CD4-positive, alpha-beta T cell treated with Interleukin-17A for 4 hours (primary cell): ENCODE measurements around the gene IL11.
"Not testable (repeated sequence)": the region's sequence is repeated elsewhere in the genome, so short reads cannot be mapped to it uniquely, and the experiment has no call there.

ENCODE experiments used
- DNase-seq: peaks from one replicate; pipeline ENCODE4 v3.0.0-alpha.2; 2020; ENCODE audit warnings: mixed read lengths

Gene IL11

DNA sequence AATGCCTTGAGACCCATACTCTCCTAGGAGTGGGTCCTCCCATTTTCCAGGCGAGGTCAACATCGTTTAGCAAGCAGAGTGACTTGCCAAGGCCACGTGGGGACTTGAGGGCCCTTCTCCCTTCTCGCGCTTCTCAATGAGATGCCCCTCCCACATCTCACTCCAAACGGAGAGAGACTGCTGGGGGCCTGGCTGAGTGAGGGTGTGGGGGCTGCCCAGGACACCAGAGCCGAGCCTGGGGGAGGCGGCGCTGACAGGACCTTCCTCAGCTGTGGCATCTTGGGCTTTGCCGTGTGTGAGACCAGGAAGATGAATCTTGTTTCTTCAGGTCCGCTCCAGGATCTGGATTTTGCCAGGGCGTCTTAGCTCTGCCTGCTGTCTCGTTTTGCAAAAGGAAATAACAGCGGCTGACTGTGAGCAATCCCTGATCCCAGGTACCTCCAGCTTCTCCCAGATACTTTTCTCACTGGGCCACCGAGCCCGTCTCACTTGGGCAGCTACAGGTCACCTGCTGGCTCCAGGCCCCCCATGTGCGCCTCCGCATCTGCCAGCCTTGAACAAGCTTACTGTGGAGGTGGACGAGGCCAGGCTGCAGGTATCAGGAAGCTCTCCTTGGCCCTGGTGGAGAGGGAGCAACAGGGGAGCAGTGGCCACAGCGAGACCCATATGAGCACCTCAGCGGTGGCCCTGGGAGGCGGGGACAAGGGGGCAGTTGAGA is 21.8 kb downstream of the IL11 start:
- no peak for DNase-seq

DNA sequence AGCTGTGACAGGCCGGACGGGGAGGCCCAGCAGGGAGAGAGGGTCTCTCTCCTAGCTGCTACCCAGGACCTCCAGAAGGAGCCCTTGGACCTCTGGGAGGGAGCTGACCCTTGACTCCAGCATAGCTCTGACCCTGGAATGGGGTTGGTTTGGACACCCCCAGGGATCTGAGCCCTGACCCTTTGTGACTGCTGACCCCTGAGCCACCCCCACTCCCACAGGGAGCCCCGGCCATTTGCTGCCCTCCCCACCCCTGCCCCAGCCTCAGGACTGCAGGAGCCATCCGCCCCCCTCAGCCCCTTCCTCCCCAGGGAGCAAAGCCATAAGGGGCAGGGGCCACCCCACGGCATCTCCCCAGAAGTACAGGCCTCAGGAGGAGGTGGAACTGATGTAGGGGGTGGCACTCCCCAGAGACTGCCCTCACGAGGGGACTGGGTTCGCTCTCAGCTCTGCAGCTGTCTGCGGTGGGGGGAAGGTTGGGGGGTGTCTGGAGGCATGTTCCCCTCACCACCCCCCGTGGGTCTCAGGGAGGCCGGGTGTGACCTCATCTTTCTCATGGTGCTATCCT is 22.7 kb downstream of the IL11 start:
- no peak for DNase-seq

DNA sequence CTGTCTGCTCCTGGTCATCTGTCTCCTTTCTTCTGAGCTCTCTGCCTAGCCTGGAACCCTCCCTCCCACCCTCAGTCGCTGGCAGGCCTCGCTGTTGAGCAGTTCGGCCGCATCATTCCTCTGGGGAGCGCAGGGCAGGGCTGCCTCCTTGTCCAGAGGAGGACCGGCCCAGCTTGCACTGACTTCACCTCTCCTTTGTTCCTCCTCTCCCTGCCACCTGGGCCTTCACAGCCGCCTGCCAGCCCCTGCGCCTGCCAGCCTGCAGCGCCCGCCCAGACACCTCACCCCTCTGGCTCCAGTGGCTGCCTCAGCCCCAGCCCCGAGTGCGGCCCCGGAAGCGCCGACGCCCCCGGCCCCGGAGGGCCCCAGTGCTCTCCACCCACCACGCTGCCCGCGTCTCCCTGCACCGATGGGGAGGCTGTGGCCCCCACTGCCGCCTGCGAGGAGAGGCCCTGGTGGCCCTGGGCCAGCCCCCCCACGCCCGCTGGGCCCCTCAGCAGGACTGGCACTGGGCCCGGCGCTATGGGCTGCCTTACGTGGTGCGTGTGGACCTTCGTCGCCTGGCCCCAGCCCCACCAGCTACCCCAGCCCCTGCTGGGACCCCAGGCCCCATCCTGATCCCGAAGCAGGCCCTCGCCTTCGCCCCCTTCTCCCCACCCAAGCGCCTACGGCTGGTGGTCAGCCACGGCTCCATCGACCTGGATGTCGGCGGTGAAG is 23.4 kb downstream of the IL11 start:
- DNase-seq, result no peak

DNA sequence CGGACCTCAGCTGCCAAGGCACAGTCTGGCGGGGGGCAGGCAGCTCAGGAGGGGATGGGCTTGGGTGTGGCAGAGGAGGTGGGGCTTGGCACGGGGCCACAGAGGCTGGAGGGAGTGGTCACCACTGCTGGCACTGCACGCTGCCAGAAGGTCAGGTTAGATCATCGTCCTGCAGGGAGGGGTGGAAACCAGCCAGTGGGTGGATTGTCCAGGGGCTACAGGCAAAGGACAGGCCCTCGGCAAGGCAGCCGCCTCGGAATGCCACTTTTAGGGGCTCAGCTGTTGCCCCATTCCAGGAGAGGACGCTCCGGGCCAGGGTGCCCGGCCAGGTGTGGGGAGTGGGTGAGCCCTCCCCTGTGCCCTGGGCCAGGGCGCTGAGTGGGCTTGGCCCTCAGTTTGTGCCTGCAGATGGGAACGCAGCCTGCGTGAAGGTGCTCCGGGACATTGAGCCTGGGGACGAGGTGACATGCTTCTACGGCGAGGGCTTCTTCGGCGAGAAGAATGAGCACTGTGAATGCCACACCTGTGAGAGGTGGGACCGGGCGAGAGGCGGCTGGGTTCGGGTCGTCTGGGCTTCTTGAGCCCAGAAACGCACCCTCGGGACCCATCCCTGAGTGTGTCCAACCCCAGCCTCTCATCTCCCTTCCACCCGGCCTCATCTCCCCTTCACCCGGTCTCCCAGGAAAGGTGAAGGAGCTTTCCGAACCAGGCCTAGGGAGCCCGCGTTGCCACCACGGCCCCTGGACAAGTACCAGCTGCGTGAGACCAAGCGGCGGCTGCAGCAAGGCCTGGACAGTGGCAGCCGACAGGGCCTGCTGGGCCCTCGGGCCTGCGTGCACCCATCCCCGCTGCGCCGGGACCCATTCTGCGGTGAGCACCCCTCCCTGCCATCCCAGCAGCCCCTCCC is 24.2 kb downstream of the IL11 start:
- no peak for DNase-seq

DNA sequence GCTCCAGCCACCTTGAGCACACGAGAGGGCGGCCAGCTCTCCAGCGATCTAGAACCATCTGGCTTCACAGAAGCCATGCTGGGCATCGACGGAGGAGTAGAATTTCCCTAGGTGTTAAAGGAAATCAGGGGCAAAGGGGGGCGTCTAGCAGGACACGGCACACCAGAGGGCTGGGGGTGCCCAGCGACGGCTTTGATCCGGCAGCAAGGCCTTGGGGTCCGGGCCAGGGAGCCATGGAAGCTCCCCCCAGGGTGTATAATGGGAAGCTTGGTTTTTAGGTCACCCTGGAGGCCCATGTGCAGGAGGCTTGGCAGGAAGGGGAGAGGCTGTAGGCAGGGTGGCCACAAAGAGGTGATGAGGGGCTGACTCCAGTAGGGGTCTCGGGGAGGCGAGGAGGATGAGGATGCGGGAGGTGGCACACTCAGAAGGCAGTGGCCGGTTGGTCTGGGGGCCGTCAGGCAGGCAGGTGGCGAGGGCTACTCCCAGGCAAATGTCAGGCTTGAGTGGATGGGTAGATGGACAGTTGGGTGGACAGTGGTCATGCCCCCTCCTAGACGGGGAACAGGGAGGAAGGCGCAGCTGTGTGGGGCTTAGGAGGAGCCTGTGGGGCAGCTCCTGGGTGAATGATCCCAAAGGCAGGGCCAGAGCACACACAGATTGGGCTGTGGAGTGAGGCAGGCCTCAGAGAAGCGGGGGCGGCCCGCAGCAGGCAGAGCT is 25.0 kb downstream of the IL11 start:
- no peak for DNase-seq

DNA sequence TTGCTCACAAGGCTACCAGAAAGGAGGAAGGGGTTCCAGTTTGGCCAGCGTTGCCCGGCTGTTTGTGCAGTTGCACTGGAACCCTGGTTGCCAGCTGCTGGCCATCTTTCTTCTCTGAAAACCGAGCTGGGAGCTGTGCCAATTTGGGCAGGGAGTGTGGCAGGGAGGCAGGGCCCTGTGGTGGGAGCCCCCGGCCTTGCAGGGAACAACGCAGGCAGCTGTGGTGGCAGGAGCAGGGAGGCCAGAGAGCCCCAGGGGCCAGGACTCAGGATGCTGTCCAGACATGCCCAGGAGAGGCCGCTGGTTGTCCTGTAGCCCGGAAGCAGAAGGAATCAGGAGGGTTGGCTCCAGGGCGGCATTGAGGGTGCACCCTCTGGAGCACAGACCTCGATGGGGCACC is 25.8 kb downstream of the IL11 start:
- no peak for DNase-seq

DNA sequence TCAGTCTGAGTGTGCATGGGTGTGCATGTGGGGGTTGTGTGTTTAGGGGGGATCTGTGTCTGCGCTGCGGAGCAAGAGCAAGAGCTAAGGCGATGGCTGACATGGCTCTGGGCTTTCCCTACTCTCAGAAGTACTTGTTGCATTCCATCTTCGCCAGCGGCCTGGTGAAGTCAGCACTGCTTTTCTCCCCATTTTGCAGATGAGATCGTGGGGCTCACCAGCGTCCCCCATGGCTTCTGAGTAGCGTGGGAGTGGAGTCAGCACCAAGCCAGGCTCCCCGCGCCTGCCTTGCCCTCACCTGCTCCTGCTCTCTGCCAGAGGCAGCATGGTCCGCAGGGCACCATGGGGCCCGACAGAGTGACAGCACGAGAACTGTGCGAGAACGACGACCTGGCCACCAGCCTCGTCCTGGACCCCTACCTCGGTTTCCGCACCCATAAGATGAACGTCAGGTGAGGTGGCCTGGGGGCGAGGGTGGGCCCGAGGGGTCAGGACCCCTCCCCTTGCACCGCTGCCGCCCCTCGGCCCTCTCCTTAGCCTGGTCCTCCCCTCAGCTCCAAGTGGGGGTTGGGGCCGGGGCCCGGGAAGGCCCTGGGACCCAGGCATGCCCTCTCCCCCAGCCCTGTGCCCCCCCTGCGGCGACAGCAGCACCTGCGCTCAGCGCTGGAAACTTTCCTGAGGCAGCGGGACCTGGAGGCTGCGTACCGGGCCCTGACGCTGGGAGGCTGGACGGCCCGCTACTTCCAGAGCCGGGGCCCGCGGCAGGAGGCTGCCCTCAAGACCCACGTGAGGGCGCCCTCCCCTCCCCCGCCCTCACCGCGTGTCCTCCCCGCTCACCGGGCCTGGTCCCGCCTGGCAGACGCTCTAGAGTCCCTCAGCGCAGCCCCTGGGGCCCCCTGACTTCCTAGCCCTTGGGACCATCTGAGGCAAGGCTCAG is 28.4 kb downstream of the IL11 start:
- DNase-seq, result no peak

DNA sequence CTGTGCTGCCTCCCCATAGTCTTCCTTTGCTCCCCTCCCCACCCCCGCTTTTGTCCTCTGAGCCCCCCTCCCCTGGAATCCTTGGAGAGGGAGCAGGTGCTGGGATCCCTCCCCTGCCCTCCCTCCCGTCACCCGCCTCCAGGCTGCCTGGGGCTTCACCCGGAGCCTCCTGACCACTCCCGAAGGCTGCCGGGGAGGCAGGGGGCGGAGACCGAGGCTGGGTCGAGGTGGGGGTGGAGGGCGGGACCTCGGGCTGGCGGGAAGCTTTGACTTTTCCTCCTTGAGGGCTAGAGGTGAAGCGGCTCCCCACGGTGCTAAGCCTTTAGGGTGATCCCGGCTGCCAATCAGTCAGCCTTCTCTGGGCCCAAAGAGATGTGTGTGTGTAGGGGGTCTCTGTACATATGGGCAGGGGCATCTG is 29.1 kb downstream of the IL11 start:
- peak; percentile 69 for DNase-seq

DNA sequence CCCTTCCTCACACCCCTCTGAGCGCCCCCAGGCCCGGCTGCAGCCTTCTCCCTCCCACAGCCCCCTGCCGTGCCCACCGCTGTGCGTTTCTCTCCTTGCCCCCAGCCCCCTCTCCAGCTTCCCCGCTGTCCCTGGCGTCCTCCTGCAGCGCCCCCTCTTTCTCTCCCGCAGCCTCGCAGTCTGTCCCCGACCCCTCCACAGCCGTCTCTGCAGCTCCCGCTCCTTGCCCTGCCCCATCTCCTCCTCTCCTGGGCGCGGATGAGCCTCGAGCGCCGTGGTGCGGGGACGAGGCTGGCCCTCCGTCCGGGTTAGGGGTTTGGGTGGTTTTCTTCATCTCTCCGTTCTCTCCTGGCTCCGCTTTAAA is 29.5 kb downstream of the IL11 start:
- peak; percentile 32 for DNase-seq

DNA sequence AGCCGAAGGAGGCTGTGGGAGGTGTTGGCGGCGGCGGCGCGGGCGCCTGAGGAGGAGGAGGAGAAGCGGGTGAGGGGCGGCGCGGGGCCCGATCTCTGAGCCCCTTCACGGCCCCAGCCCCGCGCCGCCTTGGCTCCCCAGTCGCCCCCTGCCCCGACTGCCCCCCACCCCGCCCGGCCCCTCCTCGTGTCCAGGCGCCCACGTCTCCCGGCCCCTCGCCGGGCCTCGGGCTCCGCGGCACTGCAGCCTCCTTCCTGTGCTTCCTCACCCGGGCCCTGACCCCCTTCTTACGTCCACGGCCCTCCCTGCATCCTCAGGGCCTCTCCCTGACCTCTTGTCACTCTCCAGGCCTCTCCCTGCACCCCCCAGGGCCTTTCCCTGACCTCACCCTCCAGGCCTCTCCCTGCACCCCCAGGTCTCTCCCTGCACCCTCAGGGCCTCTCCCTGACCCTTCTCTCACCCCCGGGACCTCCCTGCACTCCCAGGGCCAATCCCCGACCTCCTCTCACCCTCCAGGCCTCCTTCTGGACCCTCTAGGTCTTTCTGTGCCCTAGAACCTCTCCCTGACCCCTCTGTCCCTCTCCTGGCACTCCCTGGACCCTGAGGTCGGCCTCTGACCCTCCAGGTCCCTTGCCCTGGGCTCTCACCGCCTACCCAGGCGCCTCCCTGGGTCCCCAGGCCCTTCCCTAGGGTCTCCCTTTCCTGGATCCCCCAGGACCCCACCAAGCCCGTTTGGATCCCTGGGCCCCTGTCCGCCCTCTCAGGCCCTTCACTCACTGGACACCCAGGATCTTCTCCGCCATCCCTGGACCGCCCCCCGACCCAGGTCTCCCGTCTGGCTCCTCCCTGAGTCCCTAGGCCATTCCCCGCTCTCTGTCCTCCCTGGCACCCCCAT is 30.1 kb downstream of the IL11 start:
- no peak for DNase-seq

DNA sequence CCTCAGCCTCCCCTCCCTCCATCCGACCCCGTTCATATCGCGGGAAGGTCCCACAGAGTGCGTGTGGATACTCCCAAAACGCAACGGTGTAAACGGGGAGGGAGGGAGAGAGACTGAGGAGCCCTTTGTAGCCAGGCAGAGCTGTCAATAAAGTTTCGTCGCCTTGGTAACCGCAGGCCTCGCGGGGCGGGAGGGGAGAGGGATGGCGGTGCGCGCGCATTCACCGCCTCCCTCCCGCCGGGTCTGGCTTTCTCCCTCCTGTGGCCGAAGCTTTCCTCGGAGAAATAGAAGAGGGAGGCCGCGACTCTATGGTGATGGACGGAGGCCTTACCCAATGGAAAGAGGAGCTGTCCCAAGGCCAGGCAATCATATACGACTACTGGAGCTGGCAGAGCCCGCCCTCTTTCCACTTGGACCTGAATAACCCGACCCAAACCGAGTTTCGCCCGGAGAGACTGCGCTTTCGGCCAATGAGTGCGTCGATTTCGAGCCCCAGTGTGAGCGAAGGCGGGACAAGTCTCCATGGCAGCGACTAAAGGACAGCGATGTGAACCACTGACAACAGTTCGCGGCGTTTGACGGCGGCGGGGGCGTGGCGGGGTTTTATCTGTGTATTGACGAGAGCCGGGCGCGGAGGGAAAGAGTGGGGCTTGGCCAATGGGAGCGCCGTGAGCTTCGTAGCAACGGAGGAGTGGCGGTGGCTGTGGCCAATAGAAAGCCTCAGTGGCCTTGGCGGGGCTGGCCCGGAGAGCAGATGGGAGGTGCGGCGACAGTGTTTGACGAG is 31.0 kb downstream of the IL11 start, which contains the start of gene KMT5C:
Gene KMT5C, plus strand, starts transcription at position 772 of the 784 bp plus-strand sequence. CDS start 2,061 bp downstream, outside the sequence.
- DNase-seq, result peak; percentile 100

DNA sequence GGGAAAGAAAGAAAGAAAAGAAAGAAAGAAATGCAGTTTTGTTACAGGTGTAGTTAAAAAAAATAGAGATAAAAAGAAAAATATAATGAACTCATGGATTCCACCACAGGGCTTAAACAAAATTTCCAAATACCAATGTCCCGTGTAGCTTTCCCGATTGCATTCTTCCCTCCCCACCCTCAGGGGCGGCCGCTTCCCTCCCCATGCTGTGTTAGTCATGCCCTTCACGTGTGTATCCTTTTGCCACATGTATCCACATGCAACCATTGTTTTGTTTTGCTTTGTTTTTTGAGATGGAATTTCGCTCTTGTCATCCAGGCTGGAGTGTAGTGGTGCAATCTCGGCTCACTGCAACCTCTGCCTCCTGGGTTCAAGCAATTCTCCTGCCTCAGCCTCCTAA is 34.2 kb downstream of the IL11 start:
- no peak for DNase-seq

DNA sequence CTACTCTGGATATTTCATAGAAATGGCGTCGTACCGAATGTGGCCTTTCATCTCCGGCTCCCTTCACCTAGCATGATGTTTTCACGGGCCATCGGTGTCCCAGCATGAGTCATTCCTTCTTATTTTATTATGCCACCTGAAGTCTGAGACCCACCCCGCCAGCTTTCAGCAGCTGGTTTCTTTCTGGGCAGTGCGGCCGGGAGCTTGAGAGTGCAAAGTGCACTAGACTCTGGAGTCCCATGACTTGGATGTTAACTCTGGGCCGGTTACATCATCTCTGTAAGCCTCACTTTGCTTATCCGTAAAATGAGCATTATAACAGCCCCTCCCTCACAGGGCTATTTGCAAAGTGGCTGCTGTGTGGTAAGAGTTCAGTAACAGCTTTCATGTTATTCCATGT is 36.4 kb downstream of the IL11 start:
- no peak for DNase-seq

DNA sequence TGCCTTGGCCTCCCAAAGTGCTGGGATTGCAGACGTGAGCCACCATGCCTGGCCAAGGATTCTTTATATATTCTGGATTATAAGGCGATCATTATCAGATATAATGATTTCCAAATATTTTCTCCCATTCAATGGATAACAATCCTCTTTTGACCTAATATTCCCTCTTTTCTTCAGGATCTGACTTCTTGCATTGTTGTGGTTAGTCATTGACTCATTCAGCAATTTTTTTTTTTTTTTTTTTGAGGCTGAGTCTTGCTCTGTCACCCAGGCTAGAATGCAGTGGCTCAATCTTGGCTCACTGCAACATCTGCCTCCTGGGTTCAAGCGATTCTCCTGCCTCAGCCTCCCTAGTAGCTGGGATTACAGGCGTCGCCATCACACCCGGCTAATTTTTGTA is 40.5 kb downstream of the IL11 start:
- not testable (repeated sequence) for DNase-seq

DNA sequence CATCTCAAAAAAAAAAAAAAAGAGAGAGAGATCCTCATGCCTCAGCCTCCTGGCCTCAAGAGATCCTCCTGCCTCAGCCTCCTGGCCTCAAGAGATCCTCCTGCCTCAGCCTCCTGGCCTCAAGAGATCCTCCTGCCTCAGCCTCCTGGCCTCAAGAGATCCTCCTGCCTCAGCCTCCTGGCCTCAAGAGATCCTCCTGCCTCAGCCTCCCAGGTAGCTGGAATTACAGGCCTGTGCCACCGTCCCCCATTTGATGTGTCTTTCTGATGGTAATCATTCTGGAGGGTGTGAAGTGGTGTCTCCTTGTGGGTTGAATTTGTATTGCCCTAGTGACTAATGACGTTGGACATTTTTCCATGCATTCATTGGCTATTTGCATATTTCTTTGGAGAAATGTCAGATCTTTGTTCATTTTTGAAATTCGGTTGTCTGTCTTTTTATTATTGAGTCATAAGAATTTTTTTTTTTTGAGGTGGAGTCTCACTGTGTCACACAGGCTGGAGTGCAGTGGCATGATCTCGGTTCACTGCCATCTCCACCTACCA is 41.4 kb downstream of the IL11 start:
- DNase-seq, result not testable (repeated sequence)

DNA sequence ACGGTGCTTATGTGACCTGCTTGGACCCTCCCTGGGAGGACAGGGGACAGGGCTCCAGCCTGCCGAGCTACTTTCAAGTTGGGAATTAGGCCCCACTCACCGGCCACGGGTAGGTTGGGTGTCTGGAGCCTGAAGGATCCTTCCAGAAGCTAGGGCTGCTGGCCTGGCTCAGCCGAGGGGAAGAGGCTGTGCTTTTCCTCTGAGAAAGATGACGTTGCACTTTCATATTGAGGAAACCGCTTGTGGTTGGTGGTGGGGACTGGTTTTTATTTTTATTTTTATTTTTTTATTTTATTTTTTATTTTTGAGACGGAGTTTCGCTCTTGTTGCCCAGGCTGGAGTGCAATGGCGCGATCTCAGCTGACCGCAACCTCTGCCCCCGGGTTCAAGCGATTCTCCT is 45.1 kb downstream of the IL11 start, which contains the start of gene TMEM150B:
Gene TMEM150B, minus strand, starts transcription at position 170 of the 400 bp plus-strand sequence. CDS start 4,305 bp downstream, outside the sequence.
- DNase-seq, result no peak

DNA sequence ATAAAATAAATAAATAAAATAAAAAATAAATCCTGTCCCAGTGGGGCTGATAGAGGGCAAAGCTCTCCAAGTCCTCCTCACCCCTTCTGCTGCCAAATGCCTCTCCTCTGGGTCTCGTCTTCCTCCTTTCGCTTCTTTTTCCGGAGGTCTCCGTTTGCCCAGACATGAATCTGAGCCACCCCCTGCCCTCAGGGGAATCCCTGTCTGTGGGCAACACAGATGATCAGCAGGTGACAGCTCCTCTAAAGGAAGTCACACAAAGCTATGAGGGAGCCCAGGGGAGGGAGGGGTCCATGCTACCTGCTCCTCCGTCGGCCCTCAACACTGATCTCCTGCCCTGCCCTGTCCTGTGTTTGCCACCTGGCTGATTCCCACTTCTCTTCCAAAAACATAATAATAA is 45.6 kb downstream of the IL11 start:
- DNase-seq, result no peak

DNA sequence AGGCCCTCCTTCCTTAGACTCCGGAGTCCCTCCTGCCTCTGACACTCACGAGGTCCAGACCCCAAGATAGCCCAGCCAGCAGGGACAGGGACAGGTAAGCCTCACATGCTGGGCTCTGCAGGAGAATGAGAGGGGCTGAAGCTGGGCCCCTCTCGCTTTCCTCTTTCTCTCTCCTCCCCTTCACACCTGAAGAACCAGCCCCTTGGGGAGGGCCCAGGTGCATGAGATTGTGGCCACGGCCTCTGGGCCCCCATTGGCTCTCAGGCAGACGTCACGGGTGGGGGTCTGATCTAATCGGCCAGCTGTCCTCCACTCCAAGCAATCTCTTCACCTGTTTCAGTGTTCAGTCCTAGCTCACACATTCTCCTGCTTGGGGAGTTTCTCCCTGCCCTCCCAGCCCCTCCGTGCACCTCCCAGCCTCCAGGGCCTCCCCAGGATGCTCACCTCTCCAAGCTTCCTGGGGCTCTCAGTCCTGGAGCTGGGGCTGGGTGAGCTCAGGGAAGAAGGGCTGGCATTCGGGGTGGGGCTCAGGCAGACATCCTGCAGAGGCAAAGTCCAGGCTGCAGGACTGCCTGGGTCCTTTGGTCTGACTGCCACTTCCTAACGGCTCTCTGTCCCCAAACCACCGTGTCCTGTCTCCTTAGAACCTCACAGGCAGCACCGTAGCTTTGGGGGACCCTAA is 47.9 kb downstream of the IL11 start:
- DNase-seq, result no peak
